Right lobe of liver (tissue), 6 donors: ENCODE measurements around the gene PNKD. TPM values are rescaled to one million over a fixed set of nuclear protein-coding genes. Genes with fewer than 3 reads are reported as not detected.
A peak's percentile ranks its signal among the peaks of the same experiment; 100 is the strongest.

Source experiments
- ATAC-seq, 4 donors: fragments of 200-7000 bp; cut with Tn5 transposase; one replicate each; pipeline ENCODE4 v1.9.1; 2020; ENCODE audit warnings: mild to moderate bottlenecking in 4 of 4, moderate library complexity in 4 of 4
- DNase-seq, 3 donors: peaks; one replicate each; pipeline ENCODE4 v3.0.0-alpha.2; 2020
- H3K27ac ChIP-seq, 3 donors: fragments of 200-600 bp; one replicate each; pipeline ENCODE4 v1.8.0; 2022
- H3K27me3 ChIP-seq, 2 donors: fragments of 200-600 bp; one replicate each; pipeline ENCODE4 v1.8.0; 2022
- H3K36me3 ChIP-seq, 4 donors: fragments of 200-600 bp; sonication (generic) in 1 of 4; one replicate each; pipeline versions ENCODE4 v1.5.1 to v1.8.0; 2017 to 2022; ENCODE audit warnings: control low read depth in 1 of 4
- H3K4me1 ChIP-seq, 4 donors: fragments of 200-600 bp; sonication (generic) in 1 of 4; one replicate each; pipeline versions ENCODE4 v1.5.1 to v1.8.0; 2017 to 2022; ENCODE audit warnings: control low read depth in 1 of 4
- H3K4me3 ChIP-seq, 3 donors: fragments of 200-600 bp; one replicate each; pipeline ENCODE4 v1.8.0; 2022
- H3K9me3 ChIP-seq, 4 donors: fragments of 200-600 bp; sonication (generic) in 1 of 4; one replicate each; pipeline versions ENCODE4 v1.5.1 to v1.8.0; 2017 to 2022; ENCODE audit warnings: control low read depth in 1 of 4
- CTCF ChIP-seq, 4 donors: fragments of 200-600 bp in 3 of 4; fragments of 450-650 bp in 1 of 4; IDR thresholded peaks; one replicate each; pipeline versions ENCODE4 v1.5.1 to v1.8.0; 2016 to 2022; ENCODE audit warnings: antibody characterized with exemption in 4 of 4, mild to moderate bottlenecking in 2 of 4
- POLR2A ChIP-seq: fragments of 450-650 bp; IDR thresholded peaks from one replicate; pipeline ENCODE4 v1.6.1; 2017; ENCODE audit warnings: antibody characterized with exemption, mild to moderate bottlenecking
- WGBS: methylation state at CpG from one replicate; pipeline ENCODE4 v1.1.6; 2018; ENCODE audit warnings: low coverage, low lambda C conversion rate; ENCODE audit not compliant: insufficient coverage; ENCODE audit errors: missing lambda C conversion rate; 5-methylcytosine and 5-hydroxymethylcytosine counted together
- intact Hi-C, 2 donors: fragments of 100-400 bp; cut with DNase I; formaldehyde crosslinking; loops; one replicate each; pipeline versions ENCODE4 v1.11.2 to v1.14.1; 2022
- total RNA-seq, 6 experiments: library from RNA; depleted of rRNA in 2 of 6; stranded (reverse); fragments of >200 nt in 2 of 6; fragmentation: NEBNext Ultra II Directional in 3 of 6; extraction: Animal tissue kit (Norgen Biotek cat#: 25700) in 3 of 6; gene quantifications; one replicate each; pipeline versions ENCODE4 v1.1.0 to v1.2.4, GENCODE V29; 2016 to 2023
- donor health status: DM: no; HTN: yes; CAD: no.
- donor health status: DM: no; HTN: no; CAD: no.
- donor health status: DM: no; HTN: no; CAD: no.
- donor health status: DM: no; HTN: yes; CAD: no.
- donor health status: DM: no; HTN: yes; CAD: no.

PNKD gene
- total RNA-seq, 6 experiments from 2014 or later, result 78.5 to 137 (median 115) TPM

- Histone ChIP-seq H3K27ac (peak overlapping the region; percentile 89 to 97 (median 94)), H3K4me3 (peak overlapping the region; percentile 64 to 75 (median 67)), H3K36me3 (no peaks in the 10 kb centered on the region), H3K4me1 (peaks cover 0 to 10% (median 0%) of the 10 kb centered on the region in 4 donors), H3K27me3 (no peaks in the 10 kb centered on the region), H3K9me3 (no peaks in the 10 kb centered on the region)
- 46% methylated on average over 14 of the region's 21 CpGs for WGBS
- ATAC-seq (no peak), DNase-seq (peak in 1 of 3 donors; percentile 58)
- intact Hi-C loops, result no loop called here
- TF ChIP-seq POLR2A, result no peak
- TF ChIP-seq CTCF (IDR thresholded peaks at IDR 0.05), result no peak
These were observed 97.8 kb downstream of the PNKD start for GRCh38 chr2:218368150-218368528.

GRCh38 chr2:218368621-218369153, 98.4 kb downstream of the PNKD start:
- peak in 2 of 3 donors; percentile 52 to 55 for DNase-seq
- H3K27ac ChIP-seq, result peak overlapping the region; percentile 89 to 97 (median 94)
- intact Hi-C loops, result no loop called here
- 46% methylated on average over 19 of the region's 27 CpGs for WGBS
- H3K9me3 ChIP-seq, result no peaks in the 10 kb centered on the region
- TF ChIP-seq CTCF (IDR thresholded peaks at IDR 0.05) (no peak), POLR2A (no peak)
- H3K4me1 ChIP-seq, result peaks cover 0 to 10% (median 0%) of the 10 kb centered on the region in 4 donors
- ATAC-seq, result peak in 3 of 4 donors; percentile 4 to 6 (median 4)
- peak overlapping the region in 2 of 3 donors; percentile 67 to 75 for H3K4me3 ChIP-seq
- H3K27me3 ChIP-seq, result no peaks in the 10 kb centered on the region
- H3K36me3 ChIP-seq, result no peaks in the 10 kb centered on the region

GRCh38 chr2:218369330-218369729, 99.0 kb downstream of the PNKD start:
- Histone ChIP-seq H3K27me3 (no peaks in the 10 kb centered on the region), H3K36me3 (no peaks in the 10 kb centered on the region), H3K9me3 (no peaks in the 10 kb centered on the region), H3K27ac (peak overlapping the region in 2 of 3 donors; percentile 94 to 97), H3K4me1 (peaks cover 0 to 10% (median 0%) of the 10 kb centered on the region in 4 donors), H3K4me3 (no peak overlapping the region)
- ATAC-seq (no peak), DNase-seq (peak in 1 of 3 donors; percentile 39)
- WGBS, result 39% methylated on average over 2 of the region's 2 CpGs
- TF ChIP-seq POLR2A (no peak), CTCF (IDR thresholded peaks at IDR 0.05) (no peak)
- intact Hi-C loops, result no loop called here

- TF ChIP-seq CTCF (IDR thresholded peaks at IDR 0.05) (no peak), POLR2A (peak; percentile 36)
- Histone ChIP-seq H3K27ac (peak overlapping the region; percentile 11 to 67 (median 51)), H3K4me3 (no peak overlapping the region), H3K9me3 (no peaks in the 10 kb centered on the region), H3K36me3 (no peaks in the 10 kb centered on the region), H3K27me3 (no peaks in the 10 kb centered on the region), H3K4me1 (peaks cover 0 to 10% (median 0%) of the 10 kb centered on the region in 4 donors)
- ATAC-seq (peak; percentile 17 to 57 (median 43)), DNase-seq (peak in 2 of 3 donors; percentile 65 to 79)
- intact Hi-C loops, result no loop called here
- WGBS, result 46% methylated on average over 8 of the region's 11 CpGs
These were observed 100.2 kb downstream of the PNKD start for GRCh38 chr2:218370410-218371063.
